Mesothelial cell of epicardium (in vitro differentiated cells): ENCODE data around the gene SMYD1. TPM values are rescaled to one million over a fixed set of nuclear protein-coding genes. Genes with fewer than 3 reads are reported as not detected.

Experiments
- DNase-seq, 2 experiments: peaks; one replicate each; pipeline ENCODE4 v3.0.0; 2021; ENCODE audit warnings: low spot score in 2 of 2; ENCODE audit not compliant: unreplicated experiment in 2 of 2
- H3K27ac Mint-ChIP-seq: 2 replicates; pipeline ENCODE4 v1.8.0; 2021; ENCODE audit warnings: mixed read lengths
- H3K27me3 Mint-ChIP-seq: 2 replicates; pipeline ENCODE4 v1.8.0; 2021; ENCODE audit warnings: low read depth, mixed read lengths
- H3K36me3 Mint-ChIP-seq: 2 replicates; pipeline ENCODE4 v1.8.0; 2021; ENCODE audit warnings: mixed read lengths
- H3K4me1 Mint-ChIP-seq: 2 replicates; pipeline ENCODE4 v1.8.0; 2021; ENCODE audit warnings: mixed read lengths
- H3K4me3 Mint-ChIP-seq: 2 replicates; pipeline ENCODE4 v1.8.0; 2021; ENCODE audit warnings: mild to moderate bottlenecking, moderate library complexity, mixed read lengths
- H3K9me3 Mint-ChIP-seq: 2 replicates; pipeline ENCODE4 v1.8.0; 2021; ENCODE audit warnings: mixed read lengths
- CTCF ChIP-seq: fragments of 200-600 bp; sonication (generic); IDR thresholded peaks from one replicate; pipeline ENCODE4 v1.5.0; 2021; ENCODE audit warnings: antibody characterized with exemption; ENCODE audit not compliant: unreplicated experiment
- total RNA-seq: library from RNA; stranded (reverse); gene quantifications from 3 replicates; pipeline ENCODE4 v1.2.1, GENCODE V29; 2021

Gene SMYD1
- total RNA-seq, 1 donor from 2014 or later = not detected

- no peak overlapping the region for H3K4me3 Mint-ChIP-seq
- H3K27me3 Mint-ChIP-seq = no peaks in the 10 kb centered on the region
- no peak for TF ChIP-seq CTCF
- no peak for DNase-seq
- no peaks in the 10 kb centered on the region for H3K9me3 Mint-ChIP-seq
- H3K27ac Mint-ChIP-seq = no peak overlapping the region
- no peaks in the 10 kb centered on the region for H3K36me3 Mint-ChIP-seq
- H3K4me1 Mint-ChIP-seq = peaks cover 2% of the 10 kb centered on the region
Measured at GRCh38 chr2:88067189-88067588, 436 bp upstream of the SMYD1 start.

GRCh38 chr2:88068044-88068443, 419 bp downstream of the SMYD1 start:
- Mint-ChIP-seq H3K9me3 (peaks cover 2% of the 10 kb centered on the region), H3K4me3 (no peak overlapping the region), H3K36me3 (no peaks in the 10 kb centered on the region), H3K27ac (no peak overlapping the region), H3K27me3 (no peaks in the 10 kb centered on the region), H3K4me1 (peaks cover 2% of the 10 kb centered on the region)
- no peak for DNase-seq
- TF ChIP-seq CTCF = no peak

GRCh38 chr2:88069117-88069516, 1.5 kb downstream of the SMYD1 start:
- peaks cover 13% of the 10 kb centered on the region for H3K9me3 Mint-ChIP-seq
- no peaks in the 10 kb centered on the region for H3K36me3 Mint-ChIP-seq
- H3K27me3 Mint-ChIP-seq = no peaks in the 10 kb centered on the region
- no peak overlapping the region for H3K4me3 Mint-ChIP-seq
- DNase-seq = no peak
- no peak overlapping the region for H3K27ac Mint-ChIP-seq
- H3K4me1 Mint-ChIP-seq = peaks cover 2% of the 10 kb centered on the region
- no peak for TF ChIP-seq CTCF

GRCh38 chr2:88070055-88070454, 2.4 kb downstream of the SMYD1 start:
- no peak overlapping the region for H3K4me3 Mint-ChIP-seq
- no peak for DNase-seq
- H3K4me1 Mint-ChIP-seq = peaks cover 2% of the 10 kb centered on the region
- no peak for TF ChIP-seq CTCF
- no peaks in the 10 kb centered on the region for H3K27me3 Mint-ChIP-seq
- peaks cover 17% of the 10 kb centered on the region for H3K9me3 Mint-ChIP-seq
- no peaks in the 10 kb centered on the region for H3K36me3 Mint-ChIP-seq
- no peak overlapping the region for H3K27ac Mint-ChIP-seq

- no peaks in the 10 kb centered on the region for H3K27me3 Mint-ChIP-seq
- TF ChIP-seq CTCF = no peak
- H3K4me3 Mint-ChIP-seq = no peak overlapping the region
- peaks cover 1% of the 10 kb centered on the region for H3K4me1 Mint-ChIP-seq
- no peaks in the 10 kb centered on the region for H3K36me3 Mint-ChIP-seq
- no peak overlapping the region for H3K27ac Mint-ChIP-seq
- DNase-seq = no peak
- peaks cover 17% of the 10 kb centered on the region for H3K9me3 Mint-ChIP-seq
Measured at GRCh38 chr2:88071365-88071764, 3.7 kb downstream of the SMYD1 start.

- peaks cover 17% of the 10 kb centered on the region for H3K9me3 Mint-ChIP-seq
- TF ChIP-seq CTCF = no peak
- H3K27ac Mint-ChIP-seq = no peak overlapping the region
- no peak overlapping the region for H3K4me3 Mint-ChIP-seq
- H3K4me1 Mint-ChIP-seq = peaks cover 5% of the 10 kb centered on the region
- no peak for DNase-seq
- no peaks in the 10 kb centered on the region for H3K36me3 Mint-ChIP-seq
- no peaks in the 10 kb centered on the region for H3K27me3 Mint-ChIP-seq
Measured at GRCh38 chr2:88074150-88074549, 6.5 kb downstream of the SMYD1 start.
